Adrenal gland (tissue), 12 donors: ENCODE data around the gene CHI3L1. TPM values are rescaled to one million over a fixed set of nuclear protein-coding genes. Genes with fewer than 3 reads are reported as not detected.

Source experiments
- DNase-seq, 7 donors: peaks; one replicate each; pipeline ENCODE4 v3.0.0-alpha.2; 2019 to 2020
- H3K27ac ChIP-seq, 5 donors: fragments of 200-600 bp; sonication (generic) in 4 of 5; 1 replicate in 3 of 5; 2 replicates in 2 of 5; pipeline versions ENCODE4 v1.5.1 to v1.8.0; 2016 to 2020; ENCODE audit warnings: mild to moderate bottlenecking in 1 of 5
- H3K27me3 ChIP-seq: fragments of 200-600 bp; 2 replicates; pipeline ENCODE4 v1.8.0; 2021
- H3K36me3 ChIP-seq, 2 donors: fragments of 200-600 bp; replicated peaks in 1 of 2; 1 replicate in 1 of 2; 2 replicates in 1 of 2; pipeline versions ENCODE4 v1.5.1 to v1.8.0; 2018 to 2022
- H3K4me1 ChIP-seq, 2 donors: fragments of 200-600 bp; replicated peaks in 1 of 2; 1 replicate in 1 of 2; 2 replicates in 1 of 2; pipeline versions ENCODE4 v1.5.1 to v1.8.0; 2018 to 2021
- H3K4me3 ChIP-seq, 4 donors: fragments of 200-600 bp; sonication (generic) in 3 of 4; one replicate each; pipeline ENCODE4 v1.5.1; 2016 to 2018
- H3K9me3 ChIP-seq, 3 donors: fragments of 200-600 bp; sonication (generic) in 1 of 3; replicated peaks in 1 of 3; 1 replicate in 2 of 3; 2 replicates in 1 of 3; pipeline versions ENCODE4 v1.5.1 to v1.8.0; 2016 to 2021
- POLR2A ChIP-seq, 2 donors: fragments of 450-650 bp; IDR thresholded peaks; one replicate each; pipeline ENCODE4 v1.6.1; 2017; ENCODE audit warnings: antibody characterized with exemption in 2 of 2, mild to moderate bottlenecking in 2 of 2, moderate library complexity in 1 of 2
- WGBS, 4 donors: extraction: QIAGEN DNeasy Blood & Tissue Kit in 2 of 4; methylation state at CpG; one replicate each; pipeline versions ENCODE4 v1.1.5 to v1.1.7; 2013 to 2017; 5-methylcytosine and 5-hydroxymethylcytosine counted together
- intact Hi-C, 2 donors: fragments of 100-400 bp; cut with DNase I; formaldehyde crosslinking; loops; one replicate each; pipeline versions ENCODE4 v1.14.1 to v1.15.0; 2022 to 2023
- polyA plus RNA-seq, 3 donors: library from polyadenylated mRNA; stranded (reverse); fragments of 200-250 nt in 2 of 3; fragments of 350-450 nt in 1 of 3; fragmentation: Illumina TruSeq in 1 of 3; extraction: RNeasy Lipid Tissue Mini Kit (QIAGEN cat#74804) in 1 of 3; gene quantifications; one replicate each; pipeline ENCODE4 v1.2.3, GENCODE V29; 2013 to 2014
- total RNA-seq, 9 donors: library from RNA; depleted of rRNA in 4 of 9; stranded (reverse); fragments of >200 nt in 4 of 9; fragments of 120-200 nt in 1 of 9; fragmentation: NEBNext Ultra II Directional in 1 of 9; extraction: Animal tissue kit (Norgen Biotek cat#: 25700) in 1 of 9; gene quantifications; one replicate each; pipeline versions ENCODE4 v1.1.0 to v1.2.4, GENCODE V29; 2013 to 2023
- TF ChIP-seq, protein P1 (sequence below), 6 experiments: fragments of 450-650 bp in 4 of 6; fragments of 200-600 bp in 2 of 6; sonication (generic) in 1 of 6; IDR thresholded peaks; 1 replicate in 5 of 6; 2 replicates in 1 of 6; pipeline versions ENCODE4 v1.5.1 to v1.8.0; 2016 to 2021; ENCODE audit warnings: antibody characterized with exemption in 6 of 6, mild to moderate bottlenecking in 2 of 6, moderate library complexity in 1 of 6
- donor health status: healthy with polysubstance abuse.
- donor health status: Bipolar disorder and iron deficiency.
- donor health status: DM: yes; HTN: yes; CAD: no.
- donor health status: DM: no; HTN: no; CAD: no.
- donor health status: DM: no; HTN: no; CAD: no.
- donor health status: DM: yes; HTN: yes; CAD: no.

Gene CHI3L1
- total and polyA plus RNA-seq, 12 donors: 0.11 to 19.1 (median 0.74) TPM

GRCh38 chr1:203163891-203164635, 22.4 kb downstream of the CHI3L1 start:
- TF ChIP-seq, protein P1, sequence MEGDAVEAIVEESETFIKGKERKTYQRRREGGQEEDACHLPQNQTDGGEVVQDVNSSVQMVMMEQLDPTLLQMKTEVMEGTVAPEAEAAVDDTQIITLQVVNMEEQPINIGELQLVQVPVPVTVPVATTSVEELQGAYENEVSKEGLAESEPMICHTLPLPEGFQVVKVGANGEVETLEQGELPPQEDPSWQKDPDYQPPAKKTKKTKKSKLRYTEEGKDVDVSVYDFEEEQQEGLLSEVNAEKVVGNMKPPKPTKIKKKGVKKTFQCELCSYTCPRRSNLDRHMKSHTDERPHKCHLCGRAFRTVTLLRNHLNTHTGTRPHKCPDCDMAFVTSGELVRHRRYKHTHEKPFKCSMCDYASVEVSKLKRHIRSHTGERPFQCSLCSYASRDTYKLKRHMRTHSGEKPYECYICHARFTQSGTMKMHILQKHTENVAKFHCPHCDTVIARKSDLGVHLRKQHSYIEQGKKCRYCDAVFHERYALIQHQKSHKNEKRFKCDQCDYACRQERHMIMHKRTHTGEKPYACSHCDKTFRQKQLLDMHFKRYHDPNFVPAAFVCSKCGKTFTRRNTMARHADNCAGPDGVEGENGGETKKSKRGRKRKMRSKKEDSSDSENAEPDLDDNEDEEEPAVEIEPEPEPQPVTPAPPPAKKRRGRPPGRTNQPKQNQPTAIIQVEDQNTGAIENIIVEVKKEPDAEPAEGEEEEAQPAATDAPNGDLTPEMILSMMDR (IDR thresholded peaks at IDR 0.05): no peak
- no peak for TF ChIP-seq POLR2A (IDR thresholded peaks at IDR 0.05)
- DNase-seq: peak in 2 of 7 donors; percentile 24 to 38
- intact Hi-C loops: no loop called here
- H3K36me3 ChIP-seq: no peaks in the 10 kb centered on the region
- 54 to 61% (median 60%) methylated on average over 6 to 7 of the region's 7 CpGs for WGBS, 4 donors
- no peak overlapping the region for H3K4me3 ChIP-seq
- H3K27me3 ChIP-seq: no peaks in the 10 kb centered on the region
- H3K27ac ChIP-seq: no peak overlapping the region
- no peaks in the 10 kb centered on the region for H3K9me3 ChIP-seq
- H3K4me1 ChIP-seq: no peaks in the 10 kb centered on the region

- Histone ChIP-seq H3K4me3 (no peak overlapping the region), H3K36me3 (no peaks in the 10 kb centered on the region), H3K9me3 (no peaks in the 10 kb centered on the region), H3K27ac (no peak overlapping the region), H3K4me1 (no peaks in the 10 kb centered on the region), H3K27me3 (no peaks in the 10 kb centered on the region)
- intact Hi-C loops: no loop called here
- DNase-seq: no peak
- WGBS, 4 donors: 50 to 63% (median 56%) methylated on average over 1 of the region's 1 CpG
- TF ChIP-seq POLR2A (IDR thresholded peaks at IDR 0.05): no peak
- TF ChIP-seq, protein P1 (IDR thresholded peaks at IDR 0.05): no peak
Observed at GRCh38 chr1:203162403-203162802, 24.1 kb downstream of the CHI3L1 start.

GRCh38 chr1:203161703-203162102, 24.8 kb downstream of the CHI3L1 start:
- Histone ChIP-seq H3K27ac (no peak overlapping the region), H3K4me1 (no peaks in the 10 kb centered on the region), H3K36me3 (no peaks in the 10 kb centered on the region), H3K9me3 (no peaks in the 10 kb centered on the region), H3K4me3 (no peak overlapping the region), H3K27me3 (no peaks in the 10 kb centered on the region)
- DNase-seq: no peak
- WGBS, 4 donors: 83 to 87% (median 84%) methylated on average over 10 to 11 of the region's 11 CpGs
- intact Hi-C loops: no loop called here
- TF ChIP-seq, protein P1 (IDR thresholded peaks at IDR 0.05): no peak
- no peak for TF ChIP-seq POLR2A (IDR thresholded peaks at IDR 0.05)

- intact Hi-C loops: no loop called here
- Histone ChIP-seq H3K27ac (no peak overlapping the region), H3K36me3 (no peaks in the 10 kb centered on the region), H3K4me1 (no peaks in the 10 kb centered on the region), H3K27me3 (no peaks in the 10 kb centered on the region), H3K4me3 (no peak overlapping the region), H3K9me3 (no peaks in the 10 kb centered on the region)
- 67 to 76% (median 72%) methylated on average over 6 of the region's 6 CpGs for WGBS, 4 donors
- no peak for DNase-seq
- TF ChIP-seq POLR2A (IDR thresholded peaks at IDR 0.05): no peak
- TF ChIP-seq, protein P1 (IDR thresholded peaks at IDR 0.05): no peak
Observed at GRCh38 chr1:203161175-203161574, 25.3 kb downstream of the CHI3L1 start.
